ENCODE data around the gene RNPEPL1. TPM values are rescaled to one million over a fixed set of nuclear protein-coding genes. Genes with fewer than 3 reads are reported as not detected.
"Not testable (repeated sequence)": the region's sequence is repeated elsewhere in the genome, so short reads cannot be mapped to it uniquely, and the experiment has no call there.

The RNPEPL1 gene
- total RNA-seq, 1 experiment from 2014 or later = 101 TPM

DNA sequence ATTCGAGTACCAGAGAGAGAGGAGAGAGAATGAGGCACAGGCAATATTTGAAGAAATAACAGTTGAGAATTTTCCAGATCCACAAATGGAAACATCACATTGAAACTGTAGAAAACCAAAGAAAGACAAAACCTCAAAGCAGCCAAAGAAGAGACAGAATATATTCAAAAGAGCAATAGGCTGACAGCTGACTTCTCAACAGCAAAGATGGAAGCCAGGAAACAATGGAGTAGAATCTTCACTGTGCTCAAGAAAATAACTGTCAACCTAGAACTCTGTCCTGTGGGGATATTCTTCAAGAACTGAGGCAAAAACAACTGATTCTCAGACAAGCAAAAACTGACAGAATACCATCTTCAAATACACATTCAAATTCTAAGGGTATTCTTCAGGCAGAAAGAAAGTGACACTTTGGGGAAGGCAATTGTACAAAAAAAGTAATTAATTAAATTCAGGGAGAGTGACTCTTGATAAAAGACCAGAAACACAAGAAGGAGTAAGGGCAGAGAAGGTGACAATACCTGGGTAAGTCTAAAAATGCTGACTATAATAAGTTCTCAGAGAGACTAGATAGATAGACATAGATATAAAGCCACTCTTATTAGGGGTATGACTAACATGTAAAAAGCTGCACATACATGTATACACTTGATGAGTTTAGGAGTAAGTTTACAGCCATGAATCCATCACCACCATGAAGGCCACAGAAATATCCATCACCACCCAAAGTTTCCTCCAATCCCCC lies 36.1 kb upstream of the RNPEPL1 start:
- Histone ChIP-seq H3K9me3 (ENCODE audit: insufficient read depth, low read depth) (peaks cover 21% of the 10 kb centered on the region; the same call in 1 of the 2 replicates), H4K20me1 (ENCODE audit: insufficient read depth) (peaks cover 8% of the 10 kb centered on the region), H3K27ac (no peak overlapping the region), H3F3A (ENCODE audit: insufficient read depth, low read depth) (peaks cover 5% of the 10 kb centered on the region; the same call in 1 of the 2 replicates), H3K9me2 (ENCODE audit: insufficient read depth) (no peaks in the 10 kb centered on the region), H3K4me3 (peak overlapping the region; percentile 10; the same call in 1 of the 2 replicates), H3K36me3 (ENCODE audit: low read depth) (peaks cover 29% of the 10 kb centered on the region), H3K4me2 (no peak overlapping the region), H3K4me1 (replicated peaks; ENCODE audit: insufficient read depth) (no peaks in the 10 kb centered on the region), H3K79me2 (ENCODE audit: low read depth) (peaks cover 24% of the 10 kb centered on the region; the same call in 1 of the 2 replicates), H3K27me3 (ENCODE audit: insufficient read depth, low read depth) (no peaks in the 10 kb centered on the region), H2AFZ (no peak overlapping the region)
- TF ChIP-seq EZH2 (IDR thresholded peaks at IDR 0.05; ENCODE audit: low read depth) = no peak
- TF ChIP-seq, protein P1, sequence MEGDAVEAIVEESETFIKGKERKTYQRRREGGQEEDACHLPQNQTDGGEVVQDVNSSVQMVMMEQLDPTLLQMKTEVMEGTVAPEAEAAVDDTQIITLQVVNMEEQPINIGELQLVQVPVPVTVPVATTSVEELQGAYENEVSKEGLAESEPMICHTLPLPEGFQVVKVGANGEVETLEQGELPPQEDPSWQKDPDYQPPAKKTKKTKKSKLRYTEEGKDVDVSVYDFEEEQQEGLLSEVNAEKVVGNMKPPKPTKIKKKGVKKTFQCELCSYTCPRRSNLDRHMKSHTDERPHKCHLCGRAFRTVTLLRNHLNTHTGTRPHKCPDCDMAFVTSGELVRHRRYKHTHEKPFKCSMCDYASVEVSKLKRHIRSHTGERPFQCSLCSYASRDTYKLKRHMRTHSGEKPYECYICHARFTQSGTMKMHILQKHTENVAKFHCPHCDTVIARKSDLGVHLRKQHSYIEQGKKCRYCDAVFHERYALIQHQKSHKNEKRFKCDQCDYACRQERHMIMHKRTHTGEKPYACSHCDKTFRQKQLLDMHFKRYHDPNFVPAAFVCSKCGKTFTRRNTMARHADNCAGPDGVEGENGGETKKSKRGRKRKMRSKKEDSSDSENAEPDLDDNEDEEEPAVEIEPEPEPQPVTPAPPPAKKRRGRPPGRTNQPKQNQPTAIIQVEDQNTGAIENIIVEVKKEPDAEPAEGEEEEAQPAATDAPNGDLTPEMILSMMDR (conservative IDR thresholded peaks at IDR 0.05) = no peak
- no TSS peak for BruUV-seq (replicated peaks)
- intact Hi-C loops (cut with micrococcal nuclease; ENCODE audit: unreplicated experiment) = no loop called here
- POLR2A ChIA-PET (ENCODE audit: unreplicated experiment) = interaction anchor here (0.7 kb wide), 1 partner anchor 262 kb away, joined by 3 read pairs; no protein-coding TSS in a partner anchor
- CTCF ChIA-PET = no interaction called here
- no peak for DNase-seq

DNA sequence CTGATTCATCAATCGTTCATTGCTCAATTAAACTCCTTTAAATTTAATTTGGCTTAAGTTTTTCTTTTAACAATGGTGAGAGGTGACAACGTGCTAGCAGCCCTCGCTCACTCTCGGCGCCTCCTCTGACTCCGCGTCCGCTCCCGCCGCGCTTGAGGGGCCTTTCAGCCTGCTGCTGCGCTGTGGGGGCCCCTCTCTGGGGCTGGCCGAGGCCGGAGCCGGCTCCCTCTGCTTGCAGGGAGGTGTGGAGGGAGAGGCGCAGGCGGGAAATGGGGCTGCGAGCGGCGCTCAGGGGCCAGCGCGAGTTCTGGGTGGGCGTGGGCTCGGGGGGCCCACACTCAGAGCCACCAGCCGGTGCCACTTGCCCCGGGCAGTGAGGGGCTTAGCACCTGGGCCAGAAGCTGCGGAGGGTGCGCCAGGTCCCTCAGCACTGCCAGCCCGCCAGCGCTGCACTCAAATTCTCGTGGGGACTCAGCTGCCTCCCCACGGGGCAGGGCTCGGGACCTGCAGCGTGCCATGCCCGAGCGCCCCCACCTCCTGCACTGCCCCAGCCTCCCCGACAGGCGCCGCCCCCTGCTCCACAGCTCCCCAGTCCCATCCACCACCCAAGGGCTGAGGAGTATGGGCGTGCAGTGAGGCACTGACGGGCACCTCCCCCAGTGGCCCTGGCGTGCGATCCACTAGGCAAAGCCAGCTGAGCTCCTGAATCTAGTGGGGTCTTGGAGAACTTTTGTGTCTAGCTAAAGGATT lies 30.1 kb upstream of the RNPEPL1 start:
- Histone ChIP-seq H3K79me2 (ENCODE audit: low read depth) (peaks cover 21% of the 10 kb centered on the region), H3K9me3 (ENCODE audit: insufficient read depth, low read depth) (0 out of 2 replicates have a peak, but pooled peaks cover 5% of the 10 kb centered on the region), H3K4me1 (replicated peaks; ENCODE audit: insufficient read depth) (no peaks in the 10 kb centered on the region), H2AFZ (no peak overlapping the region), H3K4me2 (no peak overlapping the region), H3K9me2 (ENCODE audit: insufficient read depth) (no peaks in the 10 kb centered on the region), H3K4me3 (no peak overlapping the region), H4K20me1 (ENCODE audit: insufficient read depth) (peaks cover 46% of the 10 kb centered on the region), H3K27me3 (ENCODE audit: insufficient read depth, low read depth) (no peaks in the 10 kb centered on the region), H3K27ac (no peak overlapping the region), H3F3A (ENCODE audit: insufficient read depth, low read depth) (peaks cover 4% of the 10 kb centered on the region), H3K36me3 (ENCODE audit: low read depth) (peaks cover 31% of the 10 kb centered on the region)
- BruUV-seq (replicated peaks) = no TSS peak
- TF ChIP-seq, protein P1 (conservative IDR thresholded peaks at IDR 0.05) = no peak
- TF ChIP-seq EZH2 (IDR thresholded peaks at IDR 0.05; ENCODE audit: low read depth) = no peak
- DNase-seq = no peak
- intact Hi-C loops (cut with micrococcal nuclease; ENCODE audit: unreplicated experiment) = no loop called here
- ChIA-PET POLR2A (ENCODE audit: unreplicated experiment) (no interaction called here), CTCF (no interaction called here)

DNA sequence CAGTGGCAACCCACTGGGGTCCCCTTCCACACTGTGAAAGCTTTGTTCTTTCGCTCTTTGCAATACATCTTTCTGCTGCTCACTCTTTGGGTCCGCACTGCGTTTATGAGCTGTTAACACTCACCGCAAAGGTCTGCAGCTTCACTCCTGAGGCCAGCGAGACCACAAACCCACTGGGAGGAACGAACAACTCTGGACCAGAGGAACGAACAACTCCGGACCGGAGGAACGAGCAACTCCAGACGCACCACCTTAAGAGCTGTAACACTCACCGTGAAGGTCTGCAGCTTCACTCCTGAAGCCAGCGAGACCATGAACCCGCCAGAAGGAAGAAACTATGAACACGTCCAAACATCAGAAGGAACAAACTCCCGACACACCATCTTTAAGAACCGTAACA lies 29.2 kb upstream of the RNPEPL1 start:
- H2AFZ ChIP-seq; CTCF ChIA-PET; H3K27me3 ChIP-seq (ENCODE audit: insufficient read depth, low read depth); H3K27ac ChIP-seq; H3K9me3 ChIP-seq (ENCODE audit: insufficient read depth, low read depth); H3K4me1 ChIP-seq (replicated peaks; ENCODE audit: insufficient read depth); H3K4me3 ChIP-seq; H3K4me2 ChIP-seq; POLR2A ChIA-PET (ENCODE audit: unreplicated experiment); BruUV-seq (replicated peaks); DNase-seq; intact Hi-C loops (cut with micrococcal nuclease; ENCODE audit: unreplicated experiment); H3F3A ChIP-seq (ENCODE audit: insufficient read depth, low read depth); H3K9me2 ChIP-seq (ENCODE audit: insufficient read depth): not testable (repeated sequence)
- Histone ChIP-seq H3K79me2 (ENCODE audit: low read depth) (peaks cover 21% of the 10 kb centered on the region), H4K20me1 (ENCODE audit: insufficient read depth) (peaks cover 51% of the 10 kb centered on the region), H3K36me3 (ENCODE audit: low read depth) (peaks cover 27% of the 10 kb centered on the region)
